PC-9 (cell line): ENCODE data around the gene PSMC3IP. TPM values are rescaled to one million over a fixed set of nuclear protein-coding genes. Genes with fewer than 3 reads are reported as not detected.
"Not testable (repeated sequence)": the region's sequence is repeated elsewhere in the genome, so short reads cannot be mapped to it uniquely, and the experiment has no call there.

Experiments
- BruUV-seq: library from RNA; stranded (reverse); fragments of 400-500 nt; replicated peaks from 2 replicates; lab custom pipeline; 2021; lab: Mats Ljungman, UMichigan
- CTCF ChIA-PET: fragments of 300-600 bp; sonication (Branson Sonifier 250); formaldehyde crosslinking; loops from one replicate; lab custom pipeline; 2022; ENCODE audit warnings: antibody characterized with exemption; lab: Charles Lee
- POLR2A ChIA-PET: fragments of 300-600 bp; sonication (Branson Sonifier 250); formaldehyde crosslinking; loops from one replicate; lab custom pipeline; 2022; ENCODE audit warnings: antibody characterized with exemption; ENCODE audit not compliant: unreplicated experiment; lab: Charles Lee
- DNase-seq, 2 experiments: peaks; one replicate each; pipeline versions ENCODE4 v3.0.0 to v3.0.0-alpha.2; 2015 to 2022; ENCODE audit warnings: mixed read lengths in 1 of 2
- H2AFZ ChIP-seq: fragments of 200-600 bp; sonication (generic); 2 replicates; pipeline ENCODE4 v1.8.1; 2017; ENCODE audit warnings: antibody characterized with exemption
- H3F3A ChIP-seq: fragments of 200-600 bp; sonication (generic); 2 replicates; pipeline ENCODE4 v1.8.1; 2017; ENCODE audit warnings: antibody characterized with exemption, mild to moderate bottlenecking, low read depth; ENCODE audit not compliant: insufficient read depth
- H3K27ac ChIP-seq: fragments of 200-600 bp; sonication (generic); 2 replicates; pipeline ENCODE4 v1.6.1; 2016; ENCODE audit warnings: mixed run types
- H3K27me3 ChIP-seq: fragments of 200-600 bp; sonication (generic); 2 replicates; pipeline ENCODE4 v1.6.1; 2016; ENCODE audit warnings: low read depth, mixed run types; ENCODE audit not compliant: insufficient read depth
- H3K36me3 ChIP-seq: fragments of 200-600 bp; sonication (generic); 2 replicates; pipeline ENCODE4 v1.6.1; 2016; ENCODE audit warnings: low read depth, mixed run types
- H3K4me1 ChIP-seq: fragments of 200-600 bp; sonication (generic); replicated peaks from 2 replicates; pipeline ENCODE4 v1.6.1; 2016; ENCODE audit warnings: mixed run types; ENCODE audit not compliant: insufficient read depth
- H3K4me2 ChIP-seq: fragments of 200-600 bp; sonication (generic); 2 replicates; pipeline ENCODE4 v1.6.1; 2017; ENCODE audit warnings: mixed run types
- H3K4me3 ChIP-seq: fragments of 200-600 bp; sonication (generic); 2 replicates; pipeline ENCODE4 v1.6.1; 2016; ENCODE audit warnings: mixed run types
- H3K79me2 ChIP-seq: fragments of 200-600 bp; sonication (generic); 2 replicates; pipeline ENCODE4 v1.6.1; 2017; ENCODE audit warnings: low read depth, mixed run types
- H3K9me2 ChIP-seq: fragments of 200-600 bp; sonication (generic); 2 replicates; pipeline ENCODE4 v1.8.1; 2017; ENCODE audit warnings: mild to moderate bottlenecking; ENCODE audit not compliant: insufficient read depth
- H3K9me3 ChIP-seq: fragments of 200-600 bp; sonication (generic); 2 replicates; pipeline ENCODE4 v1.8.1; 2016; ENCODE audit warnings: low read depth; ENCODE audit not compliant: insufficient read depth
- H4K20me1 ChIP-seq: fragments of 200-600 bp; sonication (generic); 2 replicates; pipeline ENCODE4 v1.8.1; 2017; ENCODE audit not compliant: insufficient read depth
- CTCF ChIP-seq: fragments of 200-600 bp; sonication (generic); conservative IDR thresholded peaks from 2 replicates; pipeline ENCODE4 v1.6.1; 2017; ENCODE audit warnings: mixed run types, antibody characterized with exemption, mild to moderate bottlenecking, moderate library complexity
- EZH2 ChIP-seq: fragments of 200-600 bp; sonication (generic); IDR thresholded peaks from 2 replicates; pipeline ENCODE4 v1.8.0; 2017; ENCODE audit warnings: antibody characterized with exemption, low read depth
- intact Hi-C: fragments of 100-400 bp; cut with micrococcal nuclease; formaldehyde crosslinking; loops from one replicate; pipeline ENCODE4 v1.10.0; 2022; ENCODE audit not compliant: unreplicated experiment
- total RNA-seq: library from RNA; stranded (reverse); gene quantifications from 2 replicates; pipeline ENCODE4 v1.2.3, GENCODE V29; 2021

Gene PSMC3IP
- total RNA-seq, 1 experiment from 2014 or later: 13.4 TPM

GRCh38 chr17:42553866-42554249 is 23.7 kb downstream of the PSMC3IP start:
- H3K4me2 ChIP-seq: peak overlapping the region; percentile 98
- no peaks in the 10 kb centered on the region for H3K9me2 ChIP-seq
- H3K79me2 ChIP-seq: peaks cover 24% of the 10 kb centered on the region
- BruUV-seq: no TSS peak
- ChIA-PET POLR2A (no interaction called here), CTCF (no interaction called here)
- H3K9me3 ChIP-seq: no peaks in the 10 kb centered on the region
- peaks cover 11% of the 10 kb centered on the region; the same call in 1 of the 2 replicates for H3F3A ChIP-seq
- H3K36me3 ChIP-seq: no peaks in the 10 kb centered on the region
- no peak for TF ChIP-seq EZH2
- TF ChIP-seq CTCF: no peak
- intact Hi-C loops: no loop called here
- no peaks in the 10 kb centered on the region for H3K4me1 ChIP-seq
- H4K20me1 ChIP-seq: no peaks in the 10 kb centered on the region
- peak overlapping the region; percentile 58 for H3K27ac ChIP-seq
- peak overlapping the region; percentile 99 for H3K4me3 ChIP-seq
- no peak for DNase-seq
- H3K27me3 ChIP-seq: no peaks in the 10 kb centered on the region
- H2AFZ ChIP-seq: peak overlapping the region; percentile 83

- no peaks in the 10 kb centered on the region for H3K9me3 ChIP-seq
- no peaks in the 10 kb centered on the region for H3K36me3 ChIP-seq
- no peaks in the 10 kb centered on the region for H3K4me1 ChIP-seq
- H3K27ac ChIP-seq: no peak overlapping the region
- H2AFZ ChIP-seq: no peak overlapping the region
- ChIA-PET CTCF (interaction anchor here (0.6 kb wide), 1 partner anchor 82 kb away, joined by 3 read pairs; no protein-coding TSS in a partner anchor), POLR2A (no interaction called here)
- peaks cover 11% of the 10 kb centered on the region; the same call in 1 of the 2 replicates for H3F3A ChIP-seq
- peaks cover 24% of the 10 kb centered on the region for H3K79me2 ChIP-seq
- H3K9me2 ChIP-seq: no peaks in the 10 kb centered on the region
- no TSS peak for BruUV-seq
- no peak for DNase-seq
- no peaks in the 10 kb centered on the region for H4K20me1 ChIP-seq
- H3K27me3 ChIP-seq: no peaks in the 10 kb centered on the region
- intact Hi-C loops: no loop called here
- TF ChIP-seq CTCF (no peak), EZH2 (no peak)
- H3K4me3 ChIP-seq: peak overlapping the region; percentile 99; the same call in 1 of the 2 replicates
- peak overlapping the region; percentile 98 for H3K4me2 ChIP-seq
Measured at GRCh38 chr17:42553161-42553818, 24.2 kb downstream of the PSMC3IP start.

- Histone ChIP-seq H3K4me3 (peak within 1 kb of the TSS; percentile 99; the same call in 1 of the 2 replicates), H3K27ac (peak within 1 kb of the TSS; percentile 43), H3F3A (peaks cover 11% of the 10 kb centered on the region; the same call in 1 of the 2 replicates), H3K79me2 (peaks cover 24% of the 10 kb centered on the region), H3K4me2 (peak within 1 kb of the TSS; percentile 98)
- H3K9me3 ChIP-seq, H3K9me2 ChIP-seq, H3K4me1 ChIP-seq, H4K20me1 ChIP-seq, H3K36me3 ChIP-seq, H2AFZ ChIP-seq, POLR2A ChIA-PET, BruUV-seq, H3K27me3 ChIP-seq, DNase-seq, intact Hi-C loops: not testable (repeated sequence)
- CTCF ChIA-PET: interaction anchor here (0.6 kb wide), 1 partner anchor 81 kb away, joined by 3 read pairs; no protein-coding TSS in a partner anchor
Measured at GRCh38 chr17:42552736-42553135, 24.8 kb downstream of the PSMC3IP start, which contains the start of gene HSD17B1. Gene HSD17B1, plus strand, starts transcription at chr17:42552923. Its CDS starts 11 bp downstream, at chr17:42552934.
